ENCODE measurements around the gene CTCFL.
A peak's percentile ranks its signal among the peaks of the same experiment; 100 is the strongest.

DNA sequence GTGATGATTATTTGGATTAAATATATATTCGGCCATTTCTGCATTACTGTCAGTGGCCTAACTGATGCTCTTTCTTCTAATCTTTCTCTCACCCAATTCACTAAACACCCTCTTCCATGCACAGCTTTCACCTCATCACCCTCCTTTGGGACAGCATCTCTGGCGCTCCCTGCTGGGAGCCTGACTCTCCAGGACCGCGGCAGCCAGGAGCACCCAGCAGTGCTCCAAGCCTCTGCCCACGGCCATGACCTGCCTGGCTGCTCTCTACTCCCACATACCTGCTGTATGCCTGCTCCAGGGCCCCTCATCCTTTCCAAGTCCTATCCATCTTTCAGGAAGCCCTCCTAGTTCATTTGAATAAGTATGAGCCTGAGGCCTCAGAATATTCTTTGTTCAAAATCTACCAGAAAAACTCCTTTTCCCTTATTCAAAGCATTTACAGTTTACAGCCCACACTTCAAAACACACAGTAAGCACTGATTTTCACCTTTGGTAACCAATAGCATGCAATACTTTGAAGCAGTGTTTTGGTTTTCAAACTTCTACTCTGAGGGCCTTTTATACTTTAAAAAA lies 15.2 kb downstream of the CTCFL start:
- TF ChIP-seq, protein P1, sequence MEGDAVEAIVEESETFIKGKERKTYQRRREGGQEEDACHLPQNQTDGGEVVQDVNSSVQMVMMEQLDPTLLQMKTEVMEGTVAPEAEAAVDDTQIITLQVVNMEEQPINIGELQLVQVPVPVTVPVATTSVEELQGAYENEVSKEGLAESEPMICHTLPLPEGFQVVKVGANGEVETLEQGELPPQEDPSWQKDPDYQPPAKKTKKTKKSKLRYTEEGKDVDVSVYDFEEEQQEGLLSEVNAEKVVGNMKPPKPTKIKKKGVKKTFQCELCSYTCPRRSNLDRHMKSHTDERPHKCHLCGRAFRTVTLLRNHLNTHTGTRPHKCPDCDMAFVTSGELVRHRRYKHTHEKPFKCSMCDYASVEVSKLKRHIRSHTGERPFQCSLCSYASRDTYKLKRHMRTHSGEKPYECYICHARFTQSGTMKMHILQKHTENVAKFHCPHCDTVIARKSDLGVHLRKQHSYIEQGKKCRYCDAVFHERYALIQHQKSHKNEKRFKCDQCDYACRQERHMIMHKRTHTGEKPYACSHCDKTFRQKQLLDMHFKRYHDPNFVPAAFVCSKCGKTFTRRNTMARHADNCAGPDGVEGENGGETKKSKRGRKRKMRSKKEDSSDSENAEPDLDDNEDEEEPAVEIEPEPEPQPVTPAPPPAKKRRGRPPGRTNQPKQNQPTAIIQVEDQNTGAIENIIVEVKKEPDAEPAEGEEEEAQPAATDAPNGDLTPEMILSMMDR (conservative IDR thresholded peaks at IDR 0.05; ENCODE audit: low read length), result peak; percentile 73
- TF ChIP-seq EZH2phosphoT487 (IDR thresholded peaks at IDR 0.05; ENCODE audit: borderline replicate concordance, low read depth, low read length), result no peak

Measured in OCI-LY7 (cell line).